GM23338 (cell line): ENCODE data around the gene MTA3. TPM values are rescaled to one million over a fixed set of nuclear protein-coding genes. Genes with fewer than 3 reads are reported as not detected.
A peak's percentile ranks its signal among the peaks of the same experiment; 100 is the strongest.

ENCODE experiments used
- ATAC-seq: fragments of 200-7000 bp; cut with Tn5 transposase; 3 replicates; pipeline ENCODE4 v1.9.1; 2020
- DNase-seq: peaks from one replicate; pipeline ENCODE4 v3.0.0-alpha.2; 2015; ENCODE audit warnings: low spot score
- H2AFZ ChIP-seq: fragments of 200-600 bp; sonication (generic); 2 replicates; pipeline ENCODE4 v1.8.0; 2016; ENCODE audit warnings: antibody characterized with exemption, mild to moderate bottlenecking, moderate library complexity
- H3F3A ChIP-seq: fragments of 200-600 bp; sonication (generic); replicated peaks from 2 replicates; pipeline ENCODE4 v1.8.0; 2017; ENCODE audit warnings: antibody characterized with exemption, mixed run types, low read depth
- H3K27ac ChIP-seq: fragments of 200-600 bp; sonication (generic); 2 replicates; pipeline ENCODE4 v1.6.1; 2016; ENCODE audit warnings: low read depth
- H3K27me3 ChIP-seq: fragments of 200-600 bp; sonication (generic); 2 replicates; pipeline ENCODE4 v1.8.0; 2016; ENCODE audit warnings: mild to moderate bottlenecking, mixed run types, moderate library complexity; ENCODE audit not compliant: insufficient read depth
- H3K36me3 ChIP-seq: fragments of 200-600 bp; sonication (generic); 2 replicates; pipeline ENCODE4 v1.8.0; 2016; ENCODE audit warnings: mild to moderate bottlenecking; ENCODE audit not compliant: insufficient read depth
- H3K4me1 ChIP-seq: fragments of 200-600 bp; sonication (generic); 2 replicates; pipeline ENCODE4 v1.8.0; 2016; ENCODE audit warnings: mild to moderate bottlenecking, moderate library complexity; ENCODE audit not compliant: insufficient read depth
- H3K4me2 ChIP-seq: fragments of 200-600 bp; sonication (generic); 2 replicates; pipeline ENCODE4 v1.7.1; 2017; ENCODE audit warnings: mixed run types
- H3K4me3 ChIP-seq: fragments of 200-600 bp; sonication (generic); 2 replicates; pipeline ENCODE4 v1.6.1; 2016; ENCODE audit warnings: mixed run types
- H3K79me2 ChIP-seq: fragments of 200-600 bp; sonication (generic); replicated peaks from 2 replicates; pipeline ENCODE4 v1.8.0; 2017; ENCODE audit warnings: mild to moderate bottlenecking; ENCODE audit not compliant: insufficient read depth
- H3K9me2 ChIP-seq: fragments of 200-600 bp; sonication (generic); 2 replicates; pipeline ENCODE4 v1.8.0; 2017; ENCODE audit not compliant: insufficient read depth
- H4K20me1 ChIP-seq: fragments of 200-600 bp; sonication (generic); replicated peaks from 2 replicates; pipeline ENCODE4 v1.8.0; 2017; ENCODE audit warnings: mild to moderate bottlenecking; ENCODE audit not compliant: insufficient read depth
- H3K27ac Mint-ChIP-seq: 2 replicates; pipeline ENCODE4 v1.8.0; 2020; ENCODE audit warnings: inconsistent platforms, mild to moderate bottlenecking, moderate library complexity, mixed read lengths
- H3K27me3 Mint-ChIP-seq: 3 replicates; pipeline ENCODE4 v1.8.0; 2022; ENCODE audit warnings: low read depth, mild to moderate bottlenecking, moderate library complexity, mixed read lengths, inconsistent platforms; ENCODE audit not compliant: insufficient read depth, poor library complexity
- H3K36me3 Mint-ChIP-seq: 3 replicates; pipeline ENCODE4 v1.8.0; 2021; ENCODE audit warnings: low read depth, mild to moderate bottlenecking, inconsistent platforms, moderate library complexity, mixed read lengths
- H3K4me1 Mint-ChIP-seq: 3 replicates; pipeline ENCODE4 v1.8.0; 2020; ENCODE audit warnings: mild to moderate bottlenecking, inconsistent platforms, mixed read lengths
- H3K4me3 Mint-ChIP-seq: 3 replicates; pipeline ENCODE4 v1.8.0; 2021; ENCODE audit warnings: moderate library complexity, mild to moderate bottlenecking, inconsistent platforms, mixed read lengths
- H3K9me3 Mint-ChIP-seq: 3 replicates; pipeline ENCODE4 v1.8.0; 2020; ENCODE audit warnings: moderate library complexity, mild to moderate bottlenecking, inconsistent platforms, mixed read lengths
- CREB1 ChIP-seq: fragments of 250-450 bp; sonication (Bioruptor Pico); IDR thresholded peaks from 2 replicates; pipeline ENCODE4 v1.5.0; 2020; ENCODE audit warnings: low read depth, mild to moderate bottlenecking, moderate library complexity
- EZH2 ChIP-seq: fragments of 200-600 bp; sonication (generic); IDR thresholded peaks from one replicate; pipeline ENCODE4 v1.8.0; 2017; ENCODE audit warnings: antibody characterized with exemption, mild to moderate bottlenecking, low read depth; ENCODE audit not compliant: unreplicated experiment
- NANOG ChIP-seq: IDR thresholded peaks from 2 replicates; pipeline ENCODE4 v1.6.1; 2016; ENCODE audit warnings: antibody characterized with exemption, borderline replicate concordance
- POLR2AphosphoS5 ChIP-seq: IDR thresholded peaks from 2 replicates; pipeline ENCODE4 v1.6.1; 2016; ENCODE audit warnings: antibody characterized with exemption, low read depth
- STAT1 ChIP-seq: IDR thresholded peaks from one replicate; pipeline ENCODE4 v1.6.1; 2016; ENCODE audit warnings: antibody characterized with exemption; ENCODE audit not compliant: unreplicated experiment
- ZNF114 ChIP-seq: fragments of 250-450 bp; sonication (Bioruptor Pico); IDR thresholded peaks from 2 replicates; pipeline ENCODE4 v1.5.0; 2020; ENCODE audit warnings: mild to moderate bottlenecking, moderate library complexity
- ZNF331 ChIP-seq: fragments of 250-450 bp; sonication (Bioruptor Pico); IDR thresholded peaks from 2 replicates; pipeline ENCODE4 v1.5.0; 2020; ENCODE audit warnings: low read depth, mild to moderate bottlenecking, moderate library complexity
- polyA plus RNA-seq: library from polyadenylated mRNA; unstranded; fragments of >200 nt; fragmentation: Nextera tagmentation; extraction: Ambion mirVana; gene quantifications from 2 replicates; pipeline ENCODE4 v1.2.1, GENCODE V29; 2016
- total RNA-seq: library from RNA; depleted of rRNA; stranded (reverse); fragments of >200 nt; shearing (Covaris generic); gene quantifications from 2 replicates; pipeline ENCODE4 v1.2.3, GENCODE V29; 2014
- TF ChIP-seq, protein P1 (sequence below), 2 experiments: fragments of 200-600 bp in 1 of 2; sonication (generic) in 1 of 2; conservative IDR thresholded peaks; 2 replicates each; pipeline versions ENCODE4 v1.5.1 to v1.6.1; 2016 to 2017; ENCODE audit warnings: antibody characterized with exemption in 2 of 2, low read depth in 2 of 2, mild to moderate bottlenecking in 2 of 2, moderate library complexity in 1 of 2
- TF ChIP-seq, protein P2 (sequence below): fragments of 250-450 bp; sonication (Bioruptor Pico); IDR thresholded peaks from 2 replicates; pipeline ENCODE4 v1.5.0; 2020; ENCODE audit warnings: mild to moderate bottlenecking, moderate library complexity
- TF ChIP-seq, protein P3 (sequence below): IDR thresholded peaks from 2 replicates; pipeline ENCODE4 v1.6.1; 2016; ENCODE audit warnings: antibody characterized with exemption
- TF ChIP-seq, protein P4 (sequence below): IDR thresholded peaks from one replicate; pipeline ENCODE4 v1.6.1; 2018; ENCODE audit warnings: antibody characterized with exemption; ENCODE audit not compliant: unreplicated experiment

MTA3 gene
- total and polyA plus RNA-seq, 2 experiments from 2014 or later: 162 to 208 TPM

DNA sequence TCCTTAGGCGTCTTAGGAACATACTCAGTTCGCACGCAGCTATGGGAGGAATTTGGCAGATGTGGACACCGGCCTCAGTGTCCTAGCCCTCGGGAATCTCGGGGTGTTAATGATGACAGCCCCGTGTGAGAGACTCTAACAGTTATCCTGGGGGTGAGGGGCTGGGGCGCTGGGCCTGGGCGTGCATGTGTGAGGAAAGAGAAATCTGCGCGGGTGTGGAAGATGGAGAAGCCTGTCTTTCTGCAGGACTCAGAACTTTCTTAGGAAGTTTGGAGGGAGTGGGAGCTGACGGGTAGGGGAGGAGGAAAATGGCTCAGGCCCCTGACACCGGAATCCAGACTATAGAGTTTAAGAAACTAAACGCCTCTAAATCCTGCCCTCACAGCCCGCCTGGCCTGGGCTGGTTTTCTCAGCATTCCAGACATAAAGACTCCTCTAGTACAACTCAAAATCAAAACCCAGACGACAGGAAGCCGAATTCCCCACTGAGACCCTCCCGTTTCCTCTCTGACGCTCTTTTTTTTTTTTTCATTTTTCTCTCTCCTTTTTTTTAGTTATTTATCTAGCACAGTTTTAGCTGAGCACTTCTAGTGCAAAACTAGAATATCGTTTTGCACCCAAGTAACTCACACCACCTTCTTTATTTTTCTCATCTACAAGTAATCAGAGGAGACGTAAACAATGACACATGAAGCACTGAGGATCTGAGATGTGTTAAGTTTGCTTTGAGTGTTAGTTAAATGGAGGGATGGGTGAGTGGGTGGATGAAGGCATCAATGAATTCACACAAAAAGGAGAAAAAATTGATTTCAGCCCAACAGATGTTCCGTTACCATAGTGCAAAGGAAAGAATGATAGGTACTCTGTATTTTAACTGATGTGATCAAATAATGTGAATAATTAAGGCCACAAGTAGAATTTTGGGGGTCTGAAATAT lies 225.2 kb downstream of the MTA3 start:
- peaks cover 32% of the 10 kb centered on the region for H3K4me1 Mint-ChIP-seq
- no peaks in the 10 kb centered on the region for H3K79me2 ChIP-seq
- no peaks in the 10 kb centered on the region for H3K36me3 ChIP-seq
- H3K4me2 ChIP-seq: peak overlapping the region; percentile 98
- 0 out of 2 replicates have a peak, but pooled peaks cover 3% of the 10 kb centered on the region for H3K9me2 ChIP-seq
- peak overlapping the region; percentile 99 for H2AFZ ChIP-seq
- peak overlapping the region; percentile 89 for H3K4me3 ChIP-seq
- ATAC-seq: peak; percentile 7
- no peaks in the 10 kb centered on the region; the same call in 1 of the 3 replicates for H3K36me3 Mint-ChIP-seq
- H3F3A ChIP-seq: peaks cover 13% of the 10 kb centered on the region
- TF ChIP-seq, protein P1, sequence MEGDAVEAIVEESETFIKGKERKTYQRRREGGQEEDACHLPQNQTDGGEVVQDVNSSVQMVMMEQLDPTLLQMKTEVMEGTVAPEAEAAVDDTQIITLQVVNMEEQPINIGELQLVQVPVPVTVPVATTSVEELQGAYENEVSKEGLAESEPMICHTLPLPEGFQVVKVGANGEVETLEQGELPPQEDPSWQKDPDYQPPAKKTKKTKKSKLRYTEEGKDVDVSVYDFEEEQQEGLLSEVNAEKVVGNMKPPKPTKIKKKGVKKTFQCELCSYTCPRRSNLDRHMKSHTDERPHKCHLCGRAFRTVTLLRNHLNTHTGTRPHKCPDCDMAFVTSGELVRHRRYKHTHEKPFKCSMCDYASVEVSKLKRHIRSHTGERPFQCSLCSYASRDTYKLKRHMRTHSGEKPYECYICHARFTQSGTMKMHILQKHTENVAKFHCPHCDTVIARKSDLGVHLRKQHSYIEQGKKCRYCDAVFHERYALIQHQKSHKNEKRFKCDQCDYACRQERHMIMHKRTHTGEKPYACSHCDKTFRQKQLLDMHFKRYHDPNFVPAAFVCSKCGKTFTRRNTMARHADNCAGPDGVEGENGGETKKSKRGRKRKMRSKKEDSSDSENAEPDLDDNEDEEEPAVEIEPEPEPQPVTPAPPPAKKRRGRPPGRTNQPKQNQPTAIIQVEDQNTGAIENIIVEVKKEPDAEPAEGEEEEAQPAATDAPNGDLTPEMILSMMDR (conservative IDR thresholded peaks at IDR 0.05; ENCODE audit: low read depth in 2 of 2): no peak
- TF ChIP-seq STAT1: no peak
- TF ChIP-seq NANOG: no peak
- TF ChIP-seq EZH2: no peak
- TF ChIP-seq, protein P2, sequence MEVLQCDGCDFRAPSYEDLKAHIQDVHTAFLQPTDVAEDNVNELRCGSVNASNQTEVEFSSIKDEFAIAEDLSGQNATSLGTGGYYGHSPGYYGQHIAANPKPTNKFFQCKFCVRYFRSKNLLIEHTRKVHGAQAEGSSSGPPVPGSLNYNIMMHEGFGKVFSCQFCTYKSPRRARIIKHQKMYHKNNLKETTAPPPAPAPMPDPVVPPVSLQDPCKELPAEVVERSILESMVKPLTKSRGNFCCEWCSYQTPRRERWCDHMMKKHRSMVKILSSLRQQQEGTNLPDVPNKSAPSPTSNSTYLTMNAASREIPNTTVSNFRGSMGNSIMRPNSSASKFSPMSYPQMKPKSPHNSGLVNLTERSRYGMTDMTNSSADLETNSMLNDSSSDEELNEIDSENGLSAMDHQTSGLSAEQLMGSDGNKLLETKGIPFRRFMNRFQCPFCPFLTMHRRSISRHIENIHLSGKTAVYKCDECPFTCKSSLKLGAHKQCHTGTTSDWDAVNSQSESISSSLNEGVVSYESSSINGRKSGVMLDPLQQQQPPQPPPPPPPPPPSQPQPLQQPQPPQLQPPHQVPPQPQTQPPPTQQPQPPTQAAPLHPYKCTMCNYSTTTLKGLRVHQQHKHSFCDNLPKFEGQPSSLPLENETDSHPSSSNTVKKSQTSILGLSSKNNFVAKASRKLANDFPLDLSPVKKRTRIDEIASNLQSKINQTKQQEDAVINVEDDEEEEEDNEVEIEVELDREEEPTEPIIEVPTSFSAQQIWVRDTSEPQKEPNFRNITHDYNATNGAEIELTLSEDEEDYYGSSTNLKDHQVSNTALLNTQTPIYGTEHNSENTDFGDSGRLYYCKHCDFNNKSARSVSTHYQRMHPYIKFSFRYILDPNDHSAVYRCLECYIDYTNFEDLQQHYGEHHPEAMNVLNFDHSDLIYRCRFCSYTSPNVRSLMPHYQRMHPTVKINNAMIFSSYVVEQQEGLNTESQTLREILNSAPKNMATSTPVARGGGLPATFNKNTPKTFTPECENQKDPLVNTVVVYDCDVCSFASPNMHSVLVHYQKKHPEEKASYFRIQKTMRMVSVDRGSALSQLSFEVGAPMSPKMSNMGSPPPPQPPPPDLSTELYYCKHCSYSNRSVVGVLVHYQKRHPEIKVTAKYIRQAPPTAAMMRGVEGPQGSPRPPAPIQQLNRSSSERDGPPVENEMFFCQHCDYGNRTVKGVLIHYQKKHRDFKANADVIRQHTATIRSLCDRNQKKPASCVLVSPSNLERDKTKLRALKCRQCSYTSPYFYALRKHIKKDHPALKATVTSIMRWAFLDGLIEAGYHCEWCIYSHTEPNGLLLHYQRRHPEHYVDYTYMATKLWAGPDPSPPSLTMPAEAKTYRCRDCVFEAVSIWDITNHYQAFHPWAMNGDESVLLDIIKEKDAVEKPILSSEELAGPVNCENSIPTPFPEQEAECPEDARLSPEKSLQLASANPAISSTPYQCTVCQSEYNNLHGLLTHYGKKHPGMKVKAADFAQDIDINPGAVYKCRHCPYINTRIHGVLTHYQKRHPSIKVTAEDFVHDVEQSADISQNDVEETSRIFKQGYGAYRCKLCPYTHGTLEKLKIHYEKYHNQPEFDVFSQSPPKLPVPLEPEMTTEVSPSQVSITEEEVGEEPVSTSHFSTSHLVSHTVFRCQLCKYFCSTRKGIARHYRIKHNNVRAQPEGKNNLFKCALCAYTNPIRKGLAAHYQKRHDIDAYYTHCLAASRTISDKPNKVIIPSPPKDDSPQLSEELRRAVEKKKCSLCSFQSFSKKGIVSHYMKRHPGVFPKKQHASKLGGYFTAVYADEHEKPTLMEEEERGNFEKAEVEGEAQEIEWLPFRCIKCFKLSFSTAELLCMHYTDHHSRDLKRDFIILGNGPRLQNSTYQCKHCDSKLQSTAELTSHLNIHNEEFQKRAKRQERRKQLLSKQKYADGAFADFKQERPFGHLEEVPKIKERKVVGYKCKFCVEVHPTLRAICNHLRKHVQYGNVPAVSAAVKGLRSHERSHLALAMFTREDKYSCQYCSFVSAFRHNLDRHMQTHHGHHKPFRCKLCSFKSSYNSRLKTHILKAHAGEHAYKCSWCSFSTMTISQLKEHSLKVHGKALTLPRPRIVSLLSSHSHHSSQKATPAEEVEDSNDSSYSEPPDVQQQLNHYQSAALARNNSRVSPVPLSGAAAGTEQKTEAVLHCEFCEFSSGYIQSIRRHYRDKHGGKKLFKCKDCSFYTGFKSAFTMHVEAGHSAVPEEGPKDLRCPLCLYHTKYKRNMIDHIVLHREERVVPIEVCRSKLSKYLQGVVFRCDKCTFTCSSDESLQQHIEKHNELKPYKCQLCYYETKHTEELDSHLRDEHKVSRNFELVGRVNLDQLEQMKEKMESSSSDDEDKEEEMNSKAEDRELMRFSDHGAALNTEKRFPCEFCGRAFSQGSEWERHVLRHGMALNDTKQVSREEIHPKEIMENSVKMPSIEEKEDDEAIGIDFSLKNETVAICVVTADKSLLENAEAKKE (CRISPR knock-in tag): no peak
- TF ChIP-seq ZNF331 (CRISPR knock-in tag): no peak
- TF ChIP-seq CREB1: no peak
- no peak for TF ChIP-seq POLR2AphosphoS5
- TF ChIP-seq, protein P3, sequence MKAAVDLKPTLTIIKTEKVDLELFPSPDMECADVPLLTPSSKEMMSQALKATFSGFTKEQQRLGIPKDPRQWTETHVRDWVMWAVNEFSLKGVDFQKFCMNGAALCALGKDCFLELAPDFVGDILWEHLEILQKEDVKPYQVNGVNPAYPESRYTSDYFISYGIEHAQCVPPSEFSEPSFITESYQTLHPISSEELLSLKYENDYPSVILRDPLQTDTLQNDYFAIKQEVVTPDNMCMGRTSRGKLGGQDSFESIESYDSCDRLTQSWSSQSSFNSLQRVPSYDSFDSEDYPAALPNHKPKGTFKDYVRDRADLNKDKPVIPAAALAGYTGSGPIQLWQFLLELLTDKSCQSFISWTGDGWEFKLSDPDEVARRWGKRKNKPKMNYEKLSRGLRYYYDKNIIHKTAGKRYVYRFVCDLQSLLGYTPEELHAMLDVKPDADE: no peak
- TF ChIP-seq, protein P4, sequence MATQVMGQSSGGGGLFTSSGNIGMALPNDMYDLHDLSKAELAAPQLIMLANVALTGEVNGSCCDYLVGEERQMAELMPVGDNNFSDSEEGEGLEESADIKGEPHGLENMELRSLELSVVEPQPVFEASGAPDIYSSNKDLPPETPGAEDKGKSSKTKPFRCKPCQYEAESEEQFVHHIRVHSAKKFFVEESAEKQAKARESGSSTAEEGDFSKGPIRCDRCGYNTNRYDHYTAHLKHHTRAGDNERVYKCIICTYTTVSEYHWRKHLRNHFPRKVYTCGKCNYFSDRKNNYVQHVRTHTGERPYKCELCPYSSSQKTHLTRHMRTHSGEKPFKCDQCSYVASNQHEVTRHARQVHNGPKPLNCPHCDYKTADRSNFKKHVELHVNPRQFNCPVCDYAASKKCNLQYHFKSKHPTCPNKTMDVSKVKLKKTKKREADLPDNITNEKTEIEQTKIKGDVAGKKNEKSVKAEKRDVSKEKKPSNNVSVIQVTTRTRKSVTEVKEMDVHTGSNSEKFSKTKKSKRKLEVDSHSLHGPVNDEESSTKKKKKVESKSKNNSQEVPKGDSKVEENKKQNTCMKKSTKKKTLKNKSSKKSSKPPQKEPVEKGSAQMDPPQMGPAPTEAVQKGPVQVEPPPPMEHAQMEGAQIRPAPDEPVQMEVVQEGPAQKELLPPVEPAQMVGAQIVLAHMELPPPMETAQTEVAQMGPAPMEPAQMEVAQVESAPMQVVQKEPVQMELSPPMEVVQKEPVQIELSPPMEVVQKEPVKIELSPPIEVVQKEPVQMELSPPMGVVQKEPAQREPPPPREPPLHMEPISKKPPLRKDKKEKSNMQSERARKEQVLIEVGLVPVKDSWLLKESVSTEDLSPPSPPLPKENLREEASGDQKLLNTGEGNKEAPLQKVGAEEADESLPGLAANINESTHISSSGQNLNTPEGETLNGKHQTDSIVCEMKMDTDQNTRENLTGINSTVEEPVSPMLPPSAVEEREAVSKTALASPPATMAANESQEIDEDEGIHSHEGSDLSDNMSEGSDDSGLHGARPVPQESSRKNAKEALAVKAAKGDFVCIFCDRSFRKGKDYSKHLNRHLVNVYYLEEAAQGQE: no peak
- TF ChIP-seq ZNF114 (CRISPR knock-in tag): no peak
- no peak overlapping the region; the same call in 1 of the 2 replicates for H3K27ac ChIP-seq
- peaks cover 27% of the 10 kb centered on the region for H3K27me3 Mint-ChIP-seq
- no peaks in the 10 kb centered on the region; the same call in 2 of the 3 replicates for H3K9me3 Mint-ChIP-seq
- no peaks in the 10 kb centered on the region for H4K20me1 ChIP-seq
- H3K27ac Mint-ChIP-seq: peak overlapping the region; percentile 33; the same call in 1 of the 2 replicates
- H3K4me1 ChIP-seq: peaks cover 17% of the 10 kb centered on the region
- H3K4me3 Mint-ChIP-seq: peak overlapping the region; percentile 71
- peaks cover 33% of the 10 kb centered on the region for H3K27me3 ChIP-seq
- DNase-seq: peak; percentile 62
